IMR-90 (cell line): ENCODE measurements around the gene CHMP6. TPM values are rescaled to one million over a fixed set of nuclear protein-coding genes. Genes with fewer than 3 reads are reported as not detected.

Source experiments
- ATAC-seq: fragments of 200-7000 bp; cut with Tn5 transposase; 2 replicates; pipeline ENCODE4 v1.9.1; 2020; ENCODE audit warnings: low read depth, mild to moderate bottlenecking, moderate library complexity
- BruUV-seq: library from RNA; stranded (reverse); fragments of 400-500 nt; replicated peaks from 2 replicates; lab custom pipeline; 2021; lab: Mats Ljungman, UMichigan
- CTCF ChIA-PET: fragments of 300-600 bp; formaldehyde crosslinking; extraction: SDS; loops from one replicate; lab custom pipeline; 2021; ENCODE audit warnings: antibody characterized with exemption; lab: Yijun Ruan, JAX
- POLR2A ChIA-PET: fragments of 300-600 bp; sonication (Branson Sonifier 250); formaldehyde crosslinking; loops from one replicate; lab custom pipeline; 2022; ENCODE audit warnings: antibody characterized with exemption; ENCODE audit not compliant: unreplicated experiment; lab: Charles Lee
- DNase-seq: peaks from one replicate; pipeline ENCODE4 v3.0.0; 2013
- H2AFZ ChIP-seq: replicated peaks from 2 replicates; pipeline ENCODE3; 2013; ENCODE audit warnings: low read length, mild to moderate bottlenecking; ENCODE audit not compliant: poor library complexity
- H2AK5ac ChIP-seq: 2 replicates; pipeline ENCODE4 v1.6.1; 2013; ENCODE audit warnings: low read depth, low read length, inconsistent platforms
- H2AK9ac ChIP-seq: replicated peaks from 2 replicates; pipeline ENCODE3; 2013; ENCODE audit warnings: mild to moderate bottlenecking, low read depth, low read length, moderate library complexity; ENCODE audit not compliant: poor library complexity
- H2BK120ac ChIP-seq: 2 replicates; pipeline ENCODE4 v1.6.1; 2013; ENCODE audit warnings: low read depth, low read length, inconsistent platforms
- H2BK15ac ChIP-seq: 3 replicates; pipeline ENCODE4 v1.6.1; 2013; ENCODE audit warnings: low read depth, low read length, inconsistent platforms
- H2BK20ac ChIP-seq: 2 replicates; pipeline ENCODE4 v1.6.1; 2013; ENCODE audit warnings: low read depth, mild to moderate bottlenecking, inconsistent platforms, low read length, moderate library complexity
- H2BK5ac ChIP-seq: 2 replicates; pipeline ENCODE4 v1.6.1; 2013; ENCODE audit warnings: mild to moderate bottlenecking, low read depth, low read length, inconsistent platforms; ENCODE audit not compliant: poor library complexity, severe bottlenecking
- H3K14ac ChIP-seq: replicated peaks from 2 replicates; pipeline ENCODE4 v1.6.1; 2013; ENCODE audit warnings: low read depth, low read length, inconsistent platforms
- H3K18ac ChIP-seq: 2 replicates; pipeline ENCODE4 v1.6.1; 2013; ENCODE audit warnings: low read depth, low read length, control low read depth
- H3K23ac ChIP-seq: 2 replicates; pipeline ENCODE4 v1.6.1; 2013; ENCODE audit warnings: low read depth, low read length, inconsistent platforms
- H3K27ac ChIP-seq: 2 replicates; pipeline ENCODE4 v1.5.1; 2013; ENCODE audit warnings: mild to moderate bottlenecking, control low read depth, low read length; ENCODE audit not compliant: insufficient read depth
- H3K27me3 ChIP-seq: 2 replicates; pipeline ENCODE4 v1.6.1; 2013; ENCODE audit warnings: low read length; ENCODE audit not compliant: control insufficient read depth, insufficient read depth
- H3K36me3 ChIP-seq: 2 replicates; pipeline ENCODE4 v1.6.1; 2013; ENCODE audit warnings: low read length, mixed read lengths; ENCODE audit not compliant: control insufficient read depth, insufficient read depth
- H3K4ac ChIP-seq: 2 replicates; pipeline ENCODE4 v1.6.1; 2013; ENCODE audit warnings: low read depth, low read length, inconsistent platforms
- H3K4me1 ChIP-seq: 2 replicates; pipeline ENCODE4 v1.6.1; 2013; ENCODE audit warnings: low read length, mixed read lengths; ENCODE audit not compliant: control insufficient read depth, insufficient read depth
- H3K4me2 ChIP-seq: 2 replicates; pipeline ENCODE4 v1.6.1; 2013; ENCODE audit warnings: low read depth, mild to moderate bottlenecking, control low read depth, low read length, moderate library complexity
- H3K4me3 ChIP-seq: 2 replicates; pipeline ENCODE4 v1.5.1; 2013; ENCODE audit warnings: low read depth, mild to moderate bottlenecking, control low read depth, low read length, moderate library complexity; ENCODE audit not compliant: insufficient read depth
- H3K56ac ChIP-seq: 2 replicates; pipeline ENCODE4 v1.6.1; 2013; ENCODE audit warnings: low read length, inconsistent platforms; ENCODE audit not compliant: insufficient read depth; ENCODE audit errors: extremely low read depth
- H3K79me1 ChIP-seq, 2 experiments: 2 replicates each; pipeline ENCODE4 v1.6.1; 2013; ENCODE audit warnings: low read length in 2 of 2, inconsistent platforms in 1 of 2, low read depth in 1 of 2
- H3K9ac ChIP-seq: 2 replicates; pipeline ENCODE4 v1.6.1; 2013; ENCODE audit warnings: low read depth, low read length, control low read depth
- H3K9me1 ChIP-seq: 2 replicates; pipeline ENCODE4 v1.6.1; 2013; ENCODE audit warnings: low read length, inconsistent platforms; ENCODE audit not compliant: insufficient read depth
- H3K9me3 ChIP-seq: 2 replicates; pipeline ENCODE4 v1.6.1; 2013; ENCODE audit warnings: low read length; ENCODE audit not compliant: control insufficient read depth, insufficient read depth
- H4K20me1 ChIP-seq: 2 replicates; pipeline ENCODE4 v1.6.1; 2013; ENCODE audit warnings: low read length, inconsistent platforms; ENCODE audit not compliant: insufficient read depth
- H4K5ac ChIP-seq: 2 replicates; pipeline ENCODE4 v1.6.1; 2013; ENCODE audit warnings: mild to moderate bottlenecking, low read depth, low read length, control low read depth
- H4K8ac ChIP-seq, 2 experiments: 2 replicates each; pipeline ENCODE4 v1.6.1; 2013; ENCODE audit warnings: low read depth in 2 of 2, low read length in 2 of 2, control low read depth in 1 of 2, inconsistent platforms in 1 of 2
- H4K91ac ChIP-seq: 2 replicates; pipeline ENCODE4 v1.6.1; 2013; ENCODE audit warnings: low read depth, low read length, inconsistent platforms; ENCODE audit not compliant: insufficient read depth
- RAD21 ChIP-seq: IDR thresholded peaks from 2 replicates; pipeline ENCODE4 v1.6.1; 2012; ENCODE audit warnings: low read length, improper control_type of control experiment
- WGBS, 2 experiments: methylation state at CpG; one replicate each; pipeline versions ENCODE4 v1.1.5 to v1.1.7; 2013; ENCODE audit warnings: missing lambda C conversion rate in 2 of 2; ENCODE audit not compliant: insufficient read length in 1 of 2; ENCODE audit errors: extremely low coverage in 2 of 2; 5-methylcytosine and 5-hydroxymethylcytosine counted together
- dilution Hi-C: fragments of 300-500 bp; cut with HindIII; formaldehyde crosslinking; loops from one replicate; pipeline ENCODE4 v1.14.3; 2018; ENCODE audit warnings: low sequenced_read_pairs; ENCODE audit not compliant: unreplicated experiment
- in situ Hi-C: fragments of 300-500 bp; cut with MboI; formaldehyde crosslinking; loops from 3 replicates; pipeline ENCODE4 v1.14.3; 2019; ENCODE audit warnings: low sequenced_read_pairs, inconsistent platforms, mixed read lengths
- intact Hi-C: fragments of 100-400 bp; cut with micrococcal nuclease; formaldehyde crosslinking; loops from 2 replicates; pipeline ENCODE4 v1.10.0; 2022
- polyA plus RNA-seq, 3 experiments: library from polyadenylated mRNA; depleted of rRNA; stranded (reverse); fragments of >200 nt; gene quantifications; 2 replicates each; pipeline ENCODE4 v1.2.3, GENCODE V29; 2012; ENCODE audit warnings: low replicate concordance in 1 of 3
- total RNA-seq: library from RNA; depleted of rRNA; stranded (reverse); fragments of >200 nt; gene quantifications from 2 replicates; pipeline ENCODE4 v1.2.3, GENCODE V29; 2012

The CHMP6 gene
- total and polyA plus RNA-seq, 2 of the 4 experiments (the other 2 are of a cell fraction) = 5.0 to 40.3 TPM

GRCh38 chr17:80986046-80986445 lies 5.6 kb upstream of the CHMP6 start:
- Histone ChIP-seq H4K91ac (peak overlapping the region; percentile 42; the same call in 1 of the 2 replicates), H2BK15ac (no peak overlapping the region; the same call in 2 of the 3 replicates), H3K4me3 (no peak overlapping the region), H3K18ac (no peak overlapping the region), H3K14ac (no peak overlapping the region), H3K36me3 (no peaks in the 10 kb centered on the region), H3K27ac (no peak overlapping the region), H3K9me1 (peaks cover 12% of the 10 kb centered on the region; the same call in 1 of the 2 replicates), H3K4ac (peak overlapping the region; percentile 8; the same call in 1 of the 2 replicates), H3K9ac (no peak overlapping the region), H3K79me1 (no peaks in the 10 kb centered on the region), H3K23ac (no peak overlapping the region), H3K4me2 (no peak overlapping the region), H3K4me1 (peaks cover 9% of the 10 kb centered on the region), H4K5ac (no peak overlapping the region; the same call in 1 of the 2 replicates), H3K9me3 (no peaks in the 10 kb centered on the region), H4K8ac (peak overlapping the region in 1 of 2 experiments; percentile 46; a peak in 1 of 4 replicates), H2BK120ac (peak overlapping the region; percentile 4; the same call in 1 of the 2 replicates), H2BK20ac (peak overlapping the region; percentile 68; the same call in 1 of the 2 replicates), H4K20me1 (no peaks in the 10 kb centered on the region), H3K56ac (no peak overlapping the region), H2AK9ac (no peak overlapping the region), H3K27me3 (no peaks in the 10 kb centered on the region), H2BK5ac (peak overlapping the region; percentile 6), H2AFZ (peak overlapping the region; percentile 47), H2AK5ac (peak overlapping the region; percentile 64; the same call in 1 of the 2 replicates)
- DNase-seq = no peak
- no TSS peak for BruUV-seq
- CTCF ChIA-PET = no interaction called here
- POLR2A ChIA-PET = no interaction called here
- no peak for TF ChIP-seq RAD21
- in situ Hi-C loops (no loop called here), intact Hi-C loops (no loop called here), dilution Hi-C loops (no loop called here)
- ATAC-seq = no peak
- WGBS, 2 experiments = no CpG with 5 or more reads among the region's 7 CpGs
